PC-9 (cell line): ENCODE data around the gene PEA15. TPM values are rescaled to one million over a fixed set of nuclear protein-coding genes. Genes with fewer than 3 reads are reported as not detected.

ENCODE experiments used
- BruUV-seq: library from RNA; stranded (reverse); fragments of 400-500 nt; replicated peaks from 2 replicates; lab custom pipeline; 2021; lab: Mats Ljungman, UMichigan
- CTCF ChIA-PET: fragments of 300-600 bp; sonication (Branson Sonifier 250); formaldehyde crosslinking; loops from one replicate; lab custom pipeline; 2022; ENCODE audit warnings: antibody characterized with exemption; lab: Charles Lee
- POLR2A ChIA-PET: fragments of 300-600 bp; sonication (Branson Sonifier 250); formaldehyde crosslinking; loops from one replicate; lab custom pipeline; 2022; ENCODE audit warnings: antibody characterized with exemption; ENCODE audit not compliant: unreplicated experiment; lab: Charles Lee
- DNase-seq, 2 experiments: peaks; one replicate each; pipeline versions ENCODE4 v3.0.0 to v3.0.0-alpha.2; 2015 to 2022; ENCODE audit warnings: mixed read lengths in 1 of 2
- H2AFZ ChIP-seq: fragments of 200-600 bp; sonication (generic); 2 replicates; pipeline ENCODE4 v1.8.1; 2017; ENCODE audit warnings: antibody characterized with exemption
- H3F3A ChIP-seq: fragments of 200-600 bp; sonication (generic); 2 replicates; pipeline ENCODE4 v1.8.1; 2017; ENCODE audit warnings: antibody characterized with exemption, mild to moderate bottlenecking, low read depth; ENCODE audit not compliant: insufficient read depth
- H3K27ac ChIP-seq: fragments of 200-600 bp; sonication (generic); 2 replicates; pipeline ENCODE4 v1.6.1; 2016; ENCODE audit warnings: mixed run types
- H3K27me3 ChIP-seq: fragments of 200-600 bp; sonication (generic); 2 replicates; pipeline ENCODE4 v1.6.1; 2016; ENCODE audit warnings: low read depth, mixed run types; ENCODE audit not compliant: insufficient read depth
- H3K36me3 ChIP-seq: fragments of 200-600 bp; sonication (generic); 2 replicates; pipeline ENCODE4 v1.6.1; 2016; ENCODE audit warnings: low read depth, mixed run types
- H3K4me1 ChIP-seq: fragments of 200-600 bp; sonication (generic); replicated peaks from 2 replicates; pipeline ENCODE4 v1.6.1; 2016; ENCODE audit warnings: mixed run types; ENCODE audit not compliant: insufficient read depth
- H3K4me2 ChIP-seq: fragments of 200-600 bp; sonication (generic); 2 replicates; pipeline ENCODE4 v1.6.1; 2017; ENCODE audit warnings: mixed run types
- H3K4me3 ChIP-seq: fragments of 200-600 bp; sonication (generic); 2 replicates; pipeline ENCODE4 v1.6.1; 2016; ENCODE audit warnings: mixed run types
- H3K79me2 ChIP-seq: fragments of 200-600 bp; sonication (generic); 2 replicates; pipeline ENCODE4 v1.6.1; 2017; ENCODE audit warnings: low read depth, mixed run types
- H3K9me2 ChIP-seq: fragments of 200-600 bp; sonication (generic); 2 replicates; pipeline ENCODE4 v1.8.1; 2017; ENCODE audit warnings: mild to moderate bottlenecking; ENCODE audit not compliant: insufficient read depth
- H3K9me3 ChIP-seq: fragments of 200-600 bp; sonication (generic); 2 replicates; pipeline ENCODE4 v1.8.1; 2016; ENCODE audit warnings: low read depth; ENCODE audit not compliant: insufficient read depth
- H4K20me1 ChIP-seq: fragments of 200-600 bp; sonication (generic); 2 replicates; pipeline ENCODE4 v1.8.1; 2017; ENCODE audit not compliant: insufficient read depth
- CTCF ChIP-seq: fragments of 200-600 bp; sonication (generic); conservative IDR thresholded peaks from 2 replicates; pipeline ENCODE4 v1.6.1; 2017; ENCODE audit warnings: mixed run types, antibody characterized with exemption, mild to moderate bottlenecking, moderate library complexity
- EZH2 ChIP-seq: fragments of 200-600 bp; sonication (generic); IDR thresholded peaks from 2 replicates; pipeline ENCODE4 v1.8.0; 2017; ENCODE audit warnings: antibody characterized with exemption, low read depth
- intact Hi-C: fragments of 100-400 bp; cut with micrococcal nuclease; formaldehyde crosslinking; loops from one replicate; pipeline ENCODE4 v1.10.0; 2022; ENCODE audit not compliant: unreplicated experiment
- total RNA-seq: library from RNA; stranded (reverse); gene quantifications from 2 replicates; pipeline ENCODE4 v1.2.3, GENCODE V29; 2021

The PEA15 gene
- total RNA-seq, 1 experiment from 2014 or later = 139 TPM

- TF ChIP-seq CTCF (no peak), EZH2 (no peak)
- Histone ChIP-seq H3K9me3 (no peaks in the 10 kb centered on the region), H3K27me3 (no peaks in the 10 kb centered on the region), H4K20me1 (no peaks in the 10 kb centered on the region), H2AFZ (no peak overlapping the region), H3K4me1 (no peaks in the 10 kb centered on the region), H3K4me2 (no peak overlapping the region), H3K79me2 (no peaks in the 10 kb centered on the region), H3K27ac (no peak overlapping the region), H3K9me2 (0 out of 2 replicates have a peak, but pooled peaks cover 5% of the 10 kb centered on the region), H3K4me3 (no peak overlapping the region), H3K36me3 (peaks cover 22% of the 10 kb centered on the region; the same call in 1 of the 2 replicates), H3F3A (0 out of 2 replicates have a peak, but pooled peaks cover 3% of the 10 kb centered on the region)
- no peak for DNase-seq
- ChIA-PET POLR2A (no interaction called here), CTCF (no interaction called here)
- no TSS peak for BruUV-seq
- intact Hi-C loops = no loop called here
Measured at GRCh38 chr1:160225345-160225744, 20.2 kb downstream of the PEA15 start.

- Histone ChIP-seq H3K27me3 (no peaks in the 10 kb centered on the region), H3K4me2 (no peak overlapping the region), H3K36me3 (peaks cover 33% of the 10 kb centered on the region), H2AFZ (no peak overlapping the region), H3K27ac (no peak overlapping the region), H3K79me2 (no peaks in the 10 kb centered on the region), H4K20me1 (no peaks in the 10 kb centered on the region), H3K9me3 (no peaks in the 10 kb centered on the region), H3F3A (peaks cover 3% of the 10 kb centered on the region; the same call in 1 of the 2 replicates), H3K9me2 (0 out of 2 replicates have a peak, but pooled peaks cover 2% of the 10 kb centered on the region), H3K4me3 (no peak overlapping the region), H3K4me1 (no peaks in the 10 kb centered on the region)
- ChIA-PET POLR2A (no interaction called here), CTCF (no interaction called here)
- BruUV-seq = no TSS peak
- no peak for DNase-seq
- intact Hi-C loops = no loop called here
- TF ChIP-seq CTCF (no peak), EZH2 (no peak)
Measured at GRCh38 chr1:160226623-160227022, 21.4 kb downstream of the PEA15 start.

GRCh38 chr1:160227034-160227433 is 21.9 kb downstream of the PEA15 start:
- Histone ChIP-seq H3F3A (peaks cover 3% of the 10 kb centered on the region; the same call in 1 of the 2 replicates), H3K9me2 (no peaks in the 10 kb centered on the region), H4K20me1 (no peaks in the 10 kb centered on the region), H3K9me3 (no peaks in the 10 kb centered on the region), H3K4me1 (no peaks in the 10 kb centered on the region), H3K36me3 (peaks cover 33% of the 10 kb centered on the region), H3K27me3 (no peaks in the 10 kb centered on the region), H3K4me2 (no peak overlapping the region), H3K4me3 (no peak overlapping the region), H3K79me2 (no peaks in the 10 kb centered on the region), H3K27ac (no peak overlapping the region), H2AFZ (no peak overlapping the region)
- ChIA-PET POLR2A (no interaction called here), CTCF (interaction anchor here (1.0 kb wide), 1 partner anchor 126 kb away, joined by 3 read pairs; no protein-coding TSS in a partner anchor)
- intact Hi-C loops = no loop called here
- BruUV-seq = no TSS peak
- no peak for DNase-seq
- no peak for TF ChIP-seq EZH2
- no peak for TF ChIP-seq CTCF
